Chondrocyte (in vitro differentiated cells): ENCODE data around the gene KCNK3. TPM values are rescaled to one million over a fixed set of nuclear protein-coding genes. Genes with fewer than 3 reads are reported as not detected.
A peak's percentile ranks its signal among the peaks of the same experiment; 100 is the strongest.
"Not testable (repeated sequence)": the region's sequence is repeated elsewhere in the genome, so short reads cannot be mapped to it uniquely, and the experiment has no call there.

Experiments
- DNase-seq: peaks from one replicate; pipeline ENCODE4 v3.0.0; 2021; ENCODE audit warnings: mixed read lengths, low spot score
- H3K27ac Mint-ChIP-seq: one replicate; pipeline ENCODE4 v1.8.0; 2021; ENCODE audit warnings: mild to moderate bottlenecking, moderate library complexity, mixed read lengths; ENCODE audit not compliant: unreplicated experiment
- H3K27me3 Mint-ChIP-seq: 2 replicates; pipeline ENCODE4 v1.8.0; 2021; ENCODE audit warnings: low read depth, mixed read lengths
- H3K36me3 Mint-ChIP-seq: 2 replicates; pipeline ENCODE4 v1.8.0; 2021; ENCODE audit warnings: low read depth, mixed read lengths
- H3K4me1 Mint-ChIP-seq: 2 replicates; pipeline ENCODE4 v1.8.0; 2021; ENCODE audit warnings: low read depth, mild to moderate bottlenecking, mixed read lengths
- H3K4me3 Mint-ChIP-seq: one replicate; pipeline ENCODE4 v1.8.0; 2021; ENCODE audit warnings: mild to moderate bottlenecking, moderate library complexity, mixed read lengths; ENCODE audit not compliant: unreplicated experiment
- H3K9me3 Mint-ChIP-seq: 2 replicates; pipeline ENCODE4 v1.8.0; 2021; ENCODE audit warnings: low read depth, mixed read lengths
- total RNA-seq: library from RNA; stranded (reverse); gene quantifications from 3 replicates; pipeline ENCODE4 v1.2.1, GENCODE V29; 2021
- TF ChIP-seq, protein P1 (sequence below): fragments of 200-600 bp; sonication (generic); IDR thresholded peaks from 2 replicates; pipeline ENCODE4 v1.5.0; 2021; ENCODE audit warnings: antibody characterized with exemption, mild to moderate bottlenecking, moderate library complexity

The KCNK3 gene
- total RNA-seq, 1 donor from 2014 or later, result 2.9 TPM

GRCh38 chr2:26744953-26745352, 52.4 kb downstream of the KCNK3 start:
- Mint-ChIP-seq H3K27ac (no peak overlapping the region), H3K36me3 (no peaks in the 10 kb centered on the region), H3K4me1 (no peaks in the 10 kb centered on the region), H3K9me3 (no peaks in the 10 kb centered on the region), H3K4me3 (no peak overlapping the region), H3K27me3 (no peaks in the 10 kb centered on the region)
- no peak for DNase-seq
- TF ChIP-seq, protein P1, sequence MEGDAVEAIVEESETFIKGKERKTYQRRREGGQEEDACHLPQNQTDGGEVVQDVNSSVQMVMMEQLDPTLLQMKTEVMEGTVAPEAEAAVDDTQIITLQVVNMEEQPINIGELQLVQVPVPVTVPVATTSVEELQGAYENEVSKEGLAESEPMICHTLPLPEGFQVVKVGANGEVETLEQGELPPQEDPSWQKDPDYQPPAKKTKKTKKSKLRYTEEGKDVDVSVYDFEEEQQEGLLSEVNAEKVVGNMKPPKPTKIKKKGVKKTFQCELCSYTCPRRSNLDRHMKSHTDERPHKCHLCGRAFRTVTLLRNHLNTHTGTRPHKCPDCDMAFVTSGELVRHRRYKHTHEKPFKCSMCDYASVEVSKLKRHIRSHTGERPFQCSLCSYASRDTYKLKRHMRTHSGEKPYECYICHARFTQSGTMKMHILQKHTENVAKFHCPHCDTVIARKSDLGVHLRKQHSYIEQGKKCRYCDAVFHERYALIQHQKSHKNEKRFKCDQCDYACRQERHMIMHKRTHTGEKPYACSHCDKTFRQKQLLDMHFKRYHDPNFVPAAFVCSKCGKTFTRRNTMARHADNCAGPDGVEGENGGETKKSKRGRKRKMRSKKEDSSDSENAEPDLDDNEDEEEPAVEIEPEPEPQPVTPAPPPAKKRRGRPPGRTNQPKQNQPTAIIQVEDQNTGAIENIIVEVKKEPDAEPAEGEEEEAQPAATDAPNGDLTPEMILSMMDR, result no peak

GRCh38 chr2:26745609-26746327, 53.2 kb downstream of the KCNK3 start:
- H3K36me3 Mint-ChIP-seq, result no peaks in the 10 kb centered on the region
- TF ChIP-seq, protein P1, result peak; percentile 97
- H3K27ac Mint-ChIP-seq, result no peak overlapping the region
- no peaks in the 10 kb centered on the region for H3K4me1 Mint-ChIP-seq
- DNase-seq, result no peak
- no peaks in the 10 kb centered on the region for H3K27me3 Mint-ChIP-seq
- no peaks in the 10 kb centered on the region for H3K9me3 Mint-ChIP-seq
- H3K4me3 Mint-ChIP-seq, result no peak overlapping the region

DNA sequence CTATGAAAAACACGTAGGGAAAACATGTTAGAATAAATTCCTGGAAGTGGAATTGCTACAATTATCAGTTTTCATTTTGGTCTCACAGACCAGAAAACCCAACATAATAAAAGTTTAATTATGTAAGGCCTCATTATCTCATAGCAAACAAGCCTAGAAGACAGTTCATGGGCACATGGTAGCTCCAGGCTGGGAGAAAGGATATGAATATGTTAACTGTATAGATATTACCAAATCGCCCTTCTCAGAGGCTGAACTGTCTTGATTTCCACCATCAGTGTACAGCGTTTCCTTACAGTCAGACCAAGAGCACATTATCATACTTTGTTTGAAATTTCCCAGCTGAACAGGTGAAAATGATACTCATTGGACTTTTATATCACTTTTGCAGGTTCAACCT, 54.4 kb downstream of the KCNK3 start:
- H3K27ac Mint-ChIP-seq, result no peak overlapping the region
- peaks cover 5% of the 10 kb centered on the region for H3K9me3 Mint-ChIP-seq
- no peaks in the 10 kb centered on the region for H3K4me1 Mint-ChIP-seq
- TF ChIP-seq, protein P1, result no peak
- DNase-seq, result no peak
- no peak overlapping the region for H3K4me3 Mint-ChIP-seq
- H3K36me3 Mint-ChIP-seq, result no peaks in the 10 kb centered on the region
- no peaks in the 10 kb centered on the region for H3K27me3 Mint-ChIP-seq

DNA sequence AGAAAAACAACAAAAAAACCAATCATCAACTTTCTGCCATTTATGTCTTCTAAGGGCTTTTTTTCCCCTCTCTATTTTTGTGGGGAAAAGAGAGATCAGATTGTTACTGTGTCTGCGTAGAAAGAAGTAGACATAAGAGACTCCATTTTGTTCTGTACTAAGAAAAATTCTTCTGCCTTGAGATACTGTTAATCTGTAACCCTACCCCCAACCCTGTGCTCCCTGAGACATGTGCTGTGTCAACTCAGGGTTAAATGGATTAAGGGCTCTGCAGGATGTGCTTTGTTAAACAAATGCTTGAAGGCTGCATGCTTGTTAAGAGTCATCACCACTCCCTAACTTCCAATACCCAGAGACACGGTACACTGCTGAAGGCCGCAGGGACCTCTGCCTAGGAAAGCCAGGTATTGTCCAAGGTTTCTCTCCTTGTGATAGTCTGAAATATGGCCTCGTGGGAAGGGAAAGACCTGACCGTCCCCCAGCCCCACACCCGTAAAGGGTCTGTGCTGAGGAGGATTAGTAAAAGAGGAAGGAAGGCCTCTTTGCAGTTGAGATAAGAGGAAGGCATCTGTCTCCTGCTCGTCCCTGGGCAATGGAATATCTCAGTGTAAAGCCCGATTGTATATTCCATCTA, 57.4 kb downstream of the KCNK3 start:
- not testable (repeated sequence) for H3K4me1 Mint-ChIP-seq, H3K27ac Mint-ChIP-seq, DNase-seq, H3K27me3 Mint-ChIP-seq, H3K36me3 Mint-ChIP-seq, H3K4me3 Mint-ChIP-seq, H3K9me3 Mint-ChIP-seq

DNA sequence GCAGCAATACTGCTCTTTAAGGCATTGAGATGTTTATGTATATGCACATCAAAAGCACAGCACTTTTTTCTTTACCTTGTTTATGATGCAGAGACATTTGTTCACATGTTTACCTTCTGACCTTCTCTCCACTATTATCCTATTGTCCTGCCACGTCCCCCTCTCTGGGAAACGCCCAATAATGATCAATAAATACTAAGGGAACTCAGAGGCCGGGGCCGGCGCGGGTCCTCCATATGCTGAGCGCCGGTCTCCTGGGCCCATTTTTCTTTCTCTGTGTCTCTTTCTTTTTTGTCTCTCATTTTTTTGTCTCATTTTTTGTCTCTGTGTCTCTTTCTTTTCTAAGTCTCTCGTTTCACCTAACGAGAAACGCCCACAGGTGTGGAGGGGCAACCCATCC, 57.9 kb downstream of the KCNK3 start:
- H3K4me3 Mint-ChIP-seq, H3K4me1 Mint-ChIP-seq, H3K27ac Mint-ChIP-seq, H3K27me3 Mint-ChIP-seq, H3K36me3 Mint-ChIP-seq, H3K9me3 Mint-ChIP-seq, DNase-seq: not testable (repeated sequence)

GRCh38 chr2:26752656-26753055, 60.1 kb downstream of the KCNK3 start:
- H3K9me3 Mint-ChIP-seq, result peaks cover 5% of the 10 kb centered on the region
- no peak overlapping the region for H3K27ac Mint-ChIP-seq
- no peaks in the 10 kb centered on the region for H3K36me3 Mint-ChIP-seq
- TF ChIP-seq, protein P1, result no peak
- H3K4me3 Mint-ChIP-seq, result no peak overlapping the region
- H3K4me1 Mint-ChIP-seq, result peaks cover 14% of the 10 kb centered on the region
- DNase-seq, result no peak
- no peaks in the 10 kb centered on the region for H3K27me3 Mint-ChIP-seq
